Ovary (tissue), 3 donors: ENCODE results near the gene MROH7.

Source experiments
- CTCF ChIP-seq, 3 donors: fragments of 450-650 bp in 2 of 3; fragments of 200-600 bp in 1 of 3; IDR thresholded peaks; one replicate each; pipeline versions ENCODE4 v1.5.1 to v1.8.0; 2016 to 2022; ENCODE audit warnings: antibody characterized with exemption in 3 of 3, mild to moderate bottlenecking in 1 of 3
- EP300 ChIP-seq: sonication (generic); formaldehyde crosslinking; IDR thresholded peaks from one replicate; pipeline ENCODE4 v1.6.1; 2017; ENCODE audit warnings: antibody characterized with exemption
- POLR2A ChIP-seq: fragments of 450-650 bp; IDR thresholded peaks from one replicate; pipeline ENCODE4 v1.6.1; 2017; ENCODE audit warnings: antibody characterized with exemption, mild to moderate bottlenecking, moderate library complexity
- donor health status: DM: no; HTN: no; CAD: no.

- TF ChIP-seq CTCF (IDR thresholded peaks at IDR 0.05) (no peak), POLR2A (no peak), EP300 (no peak)
Observed at GRCh38 chr1:54653036-54653435, 11.4 kb downstream of the MROH7 start.
